GM18861 (cell line): ENCODE data around the gene MORC3.

Experiments
- ATAC-seq: cut with Tn5 transposase; IDR thresholded peaks from one replicate; pipeline ENCODE4 v1.9.1; 2021; ENCODE audit not compliant: unreplicated experiment

The MORC3 gene

GRCh38 chr21:36419996-36420395, 100.0 kb downstream of the MORC3 start:
- peak; percentile 58 for ATAC-seq

- ATAC-seq: no peak
Measured at GRCh38 chr21:36420571-36421339, 100.8 kb downstream of the MORC3 start.

- ATAC-seq: no peak
Measured at GRCh38 chr21:36422279-36423098, 102.5 kb downstream of the MORC3 start.

- no peak for ATAC-seq
Measured at GRCh38 chr21:36423771-36424433, 103.9 kb downstream of the MORC3 start.

- ATAC-seq: no peak
Measured at GRCh38 chr21:36424592-36424991, 104.6 kb downstream of the MORC3 start.

GRCh38 chr21:36425286-36425685, 105.3 kb downstream of the MORC3 start:
- ATAC-seq: no peak
